GM18499 (cell line): ENCODE data around the gene SMC1A.
"Not testable (repeated sequence)": the region's sequence is repeated elsewhere in the genome, so short reads cannot be mapped to it uniquely, and the experiment has no call there.

ENCODE experiments used
- ATAC-seq: cut with Tn5 transposase; IDR thresholded peaks from one replicate; pipeline ENCODE4 v1.9.1; 2021; ENCODE audit warnings: moderate number of reproducible peaks; ENCODE audit not compliant: insufficient read depth, unreplicated experiment

Gene SMC1A

DNA sequence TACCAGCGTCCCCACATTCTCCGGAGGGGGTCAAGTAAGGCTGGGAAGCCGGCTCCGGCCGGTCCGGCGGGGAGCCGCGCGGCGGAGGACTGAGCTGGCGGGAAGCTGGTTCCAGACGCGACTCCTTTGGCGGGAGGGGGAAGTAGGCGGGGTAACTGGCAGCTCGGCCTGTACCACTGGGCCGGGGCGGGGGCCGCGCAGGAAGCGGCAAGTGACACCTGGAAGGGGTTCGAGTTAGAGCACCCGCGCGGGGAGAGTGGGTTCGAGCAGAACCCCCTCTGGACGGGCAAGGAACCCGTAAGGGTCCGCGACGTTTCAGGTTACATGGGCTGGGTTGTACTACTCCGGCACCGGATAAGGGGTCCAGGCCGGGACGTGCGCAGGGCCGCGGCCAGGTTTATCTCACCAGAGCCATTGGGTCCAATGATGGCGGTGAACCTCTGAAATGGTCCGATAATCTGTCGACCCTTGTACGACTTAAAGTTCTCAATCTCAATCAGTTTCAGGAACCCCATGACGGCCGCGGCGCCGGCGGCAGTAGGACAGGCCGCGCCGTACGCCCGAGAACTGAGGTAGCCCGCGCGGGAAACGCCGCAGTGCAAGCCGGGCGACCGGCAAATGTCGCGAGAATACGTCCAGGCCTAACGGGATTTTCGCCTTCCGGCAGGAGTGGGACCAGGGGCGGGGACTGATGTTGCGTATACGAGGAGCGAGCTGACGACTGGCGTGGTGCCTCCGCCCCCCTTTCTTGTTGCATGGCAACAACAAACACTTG is at the start of gene SMC1A:
Gene SMC1A, minus strand, starts transcription at position 569 of the 775 bp plus-strand sequence. Its CDS starts 54 bp downstream, at position 515.
- ATAC-seq = peak; percentile 80

DNA sequence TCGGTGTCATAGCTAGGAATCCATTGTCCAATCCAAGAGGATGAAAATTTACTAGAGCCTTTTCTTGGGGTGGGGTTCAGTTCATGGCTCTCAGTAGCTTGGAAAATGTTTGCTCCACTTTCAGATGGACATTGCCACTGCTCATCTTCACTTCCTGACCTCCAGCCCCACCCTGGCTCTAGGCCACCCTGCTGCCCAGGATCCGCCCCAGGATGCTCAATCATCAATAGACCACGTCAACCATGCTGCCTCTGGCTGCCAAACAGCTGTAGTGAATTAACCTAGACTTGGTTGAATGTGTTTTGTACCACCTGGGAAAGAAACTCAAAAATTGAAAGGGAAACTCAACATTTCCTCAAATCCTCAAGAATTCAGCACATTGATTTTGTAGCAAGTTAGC is 48.9 kb upstream of the SMC1A start:
- no peak for ATAC-seq

DNA sequence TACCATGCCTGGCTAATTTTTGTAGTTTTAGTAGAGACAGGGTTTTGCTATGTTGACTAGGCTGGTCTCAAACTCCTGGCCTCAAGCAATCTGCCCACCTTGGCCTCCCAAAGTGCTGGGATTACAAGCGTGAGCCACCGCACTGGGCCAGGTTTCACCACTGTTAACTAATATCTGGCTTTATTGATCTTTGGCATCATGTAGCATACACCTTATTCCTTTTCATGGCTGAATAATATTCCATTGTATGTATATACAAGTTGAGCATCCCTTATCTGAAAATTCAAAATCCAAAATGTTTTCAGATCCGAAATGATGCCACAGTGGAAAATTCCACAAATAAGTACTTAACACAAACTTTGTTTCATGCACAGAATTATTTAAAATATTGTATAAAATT is 46.2 kb upstream of the SMC1A start:
- not testable (repeated sequence) for ATAC-seq

DNA sequence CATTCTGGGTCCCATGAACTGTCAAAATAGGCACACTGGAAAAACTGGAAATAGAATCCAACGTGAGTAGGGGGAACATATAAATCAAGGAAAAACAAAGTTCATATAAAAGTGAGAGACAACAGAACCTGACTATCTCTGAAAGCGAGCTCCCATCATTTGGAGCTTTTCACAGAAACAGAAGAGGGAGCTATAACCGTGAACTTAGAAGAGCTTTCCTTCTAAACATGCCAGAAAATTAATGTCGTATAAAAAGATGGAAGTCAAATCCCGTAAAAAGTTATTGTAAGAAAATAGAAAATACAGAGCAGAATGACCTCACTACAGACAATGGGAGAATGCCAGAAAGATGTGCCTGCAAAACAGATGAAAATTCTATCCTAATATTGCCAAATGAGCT is 35.6 kb upstream of the SMC1A start:
- no peak for ATAC-seq

DNA sequence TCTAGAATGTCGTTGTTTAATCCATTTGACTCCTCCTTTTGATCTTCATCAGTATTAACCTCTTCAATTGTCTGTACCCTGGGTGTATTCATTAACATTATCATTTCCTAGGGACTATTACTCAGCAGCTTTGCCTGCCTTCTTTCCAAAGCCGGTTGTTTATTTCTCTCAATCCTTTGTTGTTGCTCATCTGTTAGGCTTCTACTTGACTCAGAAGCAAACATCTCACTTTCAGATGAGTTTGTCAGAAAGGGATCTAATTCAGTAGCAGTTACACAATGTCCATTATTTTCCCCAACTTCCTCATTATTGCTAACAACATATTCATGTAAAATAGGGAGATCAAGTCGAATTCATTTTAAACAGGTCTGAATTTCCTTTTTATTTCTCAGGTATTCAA is 33.8 kb upstream of the SMC1A start:
- no peak for ATAC-seq

DNA sequence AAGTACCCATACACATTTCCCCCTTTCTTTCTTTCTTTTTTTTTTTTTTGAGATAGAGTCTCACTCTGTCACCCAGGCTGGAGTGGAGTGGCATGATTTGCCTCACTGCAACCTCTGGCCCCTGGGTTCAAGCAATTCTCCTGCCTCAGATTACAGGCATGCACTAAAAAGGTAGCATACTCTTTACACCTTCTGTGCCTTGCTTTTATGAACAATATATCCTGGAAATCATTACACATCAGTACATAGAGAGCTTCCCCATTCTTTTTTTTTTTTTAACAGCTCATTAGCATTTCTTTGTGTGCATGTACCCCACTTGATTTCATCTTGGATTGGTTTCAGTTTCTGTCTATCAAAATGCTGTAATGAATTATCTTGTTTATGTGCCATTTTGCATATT is 30.4 kb upstream of the SMC1A start:
- no peak for ATAC-seq

DNA sequence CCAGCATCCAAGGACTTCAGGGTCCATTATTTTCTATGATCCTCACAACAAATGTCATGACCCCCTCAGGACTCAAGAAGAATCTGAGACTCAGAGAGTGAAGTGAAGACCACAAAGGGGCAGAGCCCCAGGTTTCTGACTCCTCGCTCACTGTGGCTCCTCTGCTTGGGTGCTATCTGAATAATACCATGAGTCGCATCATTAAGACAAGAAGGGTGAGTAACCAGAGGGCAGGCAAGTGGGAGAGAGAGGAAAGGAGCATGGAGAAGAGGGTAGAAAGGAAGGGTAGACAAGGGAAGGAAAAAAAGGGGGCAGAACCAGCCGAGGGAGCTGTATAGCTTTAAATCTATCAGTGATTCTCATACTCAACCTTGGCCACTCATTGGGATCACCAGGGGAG is 27.2 kb upstream of the SMC1A start:
- ATAC-seq = no peak

DNA sequence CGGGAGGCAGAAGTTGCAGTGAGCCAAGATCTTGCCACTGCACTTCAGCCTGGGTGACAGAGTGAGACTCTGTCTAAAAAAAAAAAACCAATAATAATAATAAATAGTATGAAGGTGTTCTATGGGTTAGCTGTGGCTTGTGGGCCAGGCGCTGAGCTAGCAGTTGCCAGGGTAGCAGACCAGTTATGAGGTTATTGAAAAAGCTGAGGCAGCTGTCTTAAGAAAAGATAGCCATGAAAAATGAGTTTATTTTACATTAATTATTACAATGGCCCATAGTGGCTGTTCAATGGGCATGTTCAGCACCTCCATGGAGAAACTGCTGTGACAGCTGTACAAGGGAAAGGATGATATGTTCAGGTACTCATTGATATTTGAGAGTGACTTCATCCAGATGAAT is 25.0 kb upstream of the SMC1A start:
- ATAC-seq = no peak

DNA sequence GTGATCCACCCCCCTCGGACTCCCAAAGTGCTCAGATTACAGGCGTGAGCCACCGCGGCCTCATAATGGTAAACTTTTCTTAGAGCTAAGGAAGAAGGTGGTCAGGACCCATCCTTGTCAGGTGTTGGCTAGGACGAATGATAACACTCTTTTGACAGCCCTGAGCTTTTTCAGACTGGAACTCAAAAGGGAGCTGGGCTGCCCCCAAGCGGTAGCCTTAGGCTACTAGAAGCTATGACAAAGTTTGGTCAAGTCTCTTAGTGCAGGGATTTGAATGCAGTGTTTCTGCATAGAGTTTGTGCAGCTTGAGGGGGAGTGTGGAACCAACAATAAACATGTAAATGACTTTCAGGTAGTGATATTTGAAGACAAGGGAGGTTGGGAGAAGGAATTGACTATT is 23.5 kb upstream of the SMC1A start:
- ATAC-seq = no peak

DNA sequence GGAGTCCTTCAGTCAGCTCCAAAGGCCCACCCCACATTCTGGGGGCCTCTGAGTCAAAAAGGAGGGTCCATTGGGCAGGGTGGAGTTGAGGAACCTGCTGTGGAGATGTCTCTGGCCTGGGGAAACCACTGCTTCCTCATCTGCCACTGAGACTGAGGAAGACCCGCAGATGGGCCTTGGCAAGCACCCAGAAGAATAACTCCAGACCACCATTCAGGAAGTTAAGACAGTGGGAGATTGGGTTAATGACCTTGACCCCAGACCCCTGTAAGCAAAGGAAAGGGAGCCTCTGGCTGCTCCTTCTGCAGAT is 19.8 kb upstream of the SMC1A start:
- ATAC-seq = no peak

DNA sequence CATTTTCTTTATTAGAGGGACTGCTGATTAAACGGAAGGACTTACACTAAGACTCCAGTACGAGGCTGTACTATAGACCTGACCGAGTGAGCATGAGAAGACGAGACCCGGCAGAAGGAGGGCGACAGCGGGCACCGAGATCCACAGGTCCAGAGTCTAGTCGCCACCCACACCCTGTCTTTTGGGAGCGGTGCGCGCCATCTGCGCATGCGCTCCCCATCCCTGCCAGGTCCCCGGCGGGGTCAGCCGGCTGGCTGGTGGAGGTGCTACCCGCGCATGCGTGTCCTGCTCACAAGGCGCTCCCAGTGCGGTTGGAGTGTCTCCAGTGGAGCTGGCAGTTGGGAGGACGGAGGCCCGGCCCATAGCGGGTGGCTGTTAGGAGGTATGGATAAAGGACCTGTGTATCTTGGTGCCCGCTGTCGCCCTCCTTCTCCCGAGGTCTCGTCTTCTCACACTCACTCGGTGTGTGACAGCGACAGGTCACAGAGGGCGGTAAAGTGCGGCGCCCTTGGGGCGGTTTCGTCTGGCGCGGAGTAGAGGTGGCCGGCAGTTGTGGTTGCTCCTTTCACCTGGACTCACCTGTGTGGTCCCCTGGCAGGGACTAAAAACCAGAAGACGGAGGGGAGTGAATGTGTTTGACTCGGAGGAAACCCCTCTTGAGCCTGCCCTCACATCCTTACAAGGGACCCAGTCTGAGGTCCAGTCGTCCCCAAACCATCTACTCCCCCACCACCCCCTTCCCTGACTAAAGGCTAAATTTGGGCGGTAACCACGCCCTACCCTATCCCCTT is 19.3 kb upstream of the SMC1A start:
- ATAC-seq = no peak

DNA sequence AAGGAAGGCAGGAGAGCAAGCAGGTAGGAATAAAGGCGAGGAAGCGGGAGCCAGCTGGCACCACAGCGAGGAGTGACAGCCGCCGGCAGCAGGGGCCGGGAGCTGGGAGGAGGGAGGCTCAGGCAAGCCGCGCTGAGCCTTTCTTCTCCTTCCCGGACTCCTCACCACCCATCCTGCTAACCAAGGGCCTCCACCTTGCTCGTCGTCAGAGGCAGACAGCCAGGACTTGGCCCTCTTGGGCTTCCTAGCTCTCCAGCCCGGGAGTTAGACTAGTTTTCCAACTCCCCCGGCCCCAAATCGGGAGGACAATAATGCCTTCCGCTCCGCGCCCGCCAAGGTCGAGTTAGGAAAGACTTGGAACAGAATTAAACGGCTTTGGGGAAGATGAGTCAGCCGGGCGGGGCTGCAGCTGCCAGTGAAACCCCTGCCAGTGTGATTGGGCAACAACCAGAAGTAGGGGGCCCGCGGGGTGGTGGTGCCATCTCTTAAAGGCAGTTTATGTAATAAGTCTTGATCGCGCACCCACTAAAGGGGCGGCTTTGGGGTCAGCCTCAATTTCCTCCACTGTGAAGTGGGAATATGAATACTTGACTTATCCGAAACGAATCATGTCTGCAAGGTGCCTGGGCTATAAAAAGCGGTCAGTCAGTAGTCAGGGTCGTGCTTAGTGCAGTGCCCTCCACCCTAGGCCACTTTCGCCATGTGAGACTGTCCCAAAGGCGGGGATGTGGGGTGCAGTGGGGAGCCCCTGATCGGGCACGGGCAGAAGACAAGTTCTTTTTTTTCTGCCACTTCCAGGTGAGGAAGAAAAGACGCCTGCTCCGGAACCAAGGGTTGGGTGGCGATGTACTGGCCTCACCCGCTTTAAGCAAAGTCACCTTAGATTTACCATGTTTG is 18.4 kb upstream of the SMC1A start:
- ATAC-seq = no peak

DNA sequence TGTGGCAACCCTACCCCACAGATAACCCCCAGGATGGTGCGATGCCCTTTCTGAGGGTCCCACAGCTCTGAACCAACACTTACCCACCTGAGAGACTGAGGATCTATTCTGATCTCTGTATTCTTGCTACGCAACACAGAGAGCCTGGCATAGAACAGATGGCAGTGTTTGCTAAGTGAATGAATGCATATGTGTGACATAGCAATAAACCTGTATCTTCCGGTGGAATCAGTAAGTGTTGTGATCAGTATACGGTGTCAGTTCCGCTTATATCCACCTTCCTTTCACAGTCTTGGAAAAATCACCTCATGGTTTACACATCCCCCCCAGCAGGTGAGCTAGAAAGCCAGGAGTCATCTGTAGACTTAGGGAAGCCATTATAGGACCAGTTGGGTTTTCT is 17.6 kb upstream of the SMC1A start:
- no peak for ATAC-seq

DNA sequence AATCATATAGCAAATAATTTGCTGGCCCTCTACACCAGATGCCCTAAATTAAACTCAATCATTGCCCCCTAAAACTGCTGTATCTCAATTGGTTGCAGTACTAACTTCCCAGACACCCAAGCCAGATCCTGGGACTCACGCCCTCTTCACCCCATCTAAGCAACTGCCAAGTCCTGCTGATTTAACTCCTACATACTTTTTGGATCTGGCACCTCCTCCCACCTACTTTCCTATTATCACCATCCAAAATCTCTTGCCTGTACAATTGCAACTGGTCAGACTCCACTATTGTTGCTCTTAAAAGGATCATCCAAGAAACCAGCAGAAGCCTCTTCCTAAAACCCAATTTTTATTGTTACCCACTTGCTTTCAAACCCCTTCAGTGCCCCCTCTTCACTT is 16.4 kb upstream of the SMC1A start:
- no peak for ATAC-seq

DNA sequence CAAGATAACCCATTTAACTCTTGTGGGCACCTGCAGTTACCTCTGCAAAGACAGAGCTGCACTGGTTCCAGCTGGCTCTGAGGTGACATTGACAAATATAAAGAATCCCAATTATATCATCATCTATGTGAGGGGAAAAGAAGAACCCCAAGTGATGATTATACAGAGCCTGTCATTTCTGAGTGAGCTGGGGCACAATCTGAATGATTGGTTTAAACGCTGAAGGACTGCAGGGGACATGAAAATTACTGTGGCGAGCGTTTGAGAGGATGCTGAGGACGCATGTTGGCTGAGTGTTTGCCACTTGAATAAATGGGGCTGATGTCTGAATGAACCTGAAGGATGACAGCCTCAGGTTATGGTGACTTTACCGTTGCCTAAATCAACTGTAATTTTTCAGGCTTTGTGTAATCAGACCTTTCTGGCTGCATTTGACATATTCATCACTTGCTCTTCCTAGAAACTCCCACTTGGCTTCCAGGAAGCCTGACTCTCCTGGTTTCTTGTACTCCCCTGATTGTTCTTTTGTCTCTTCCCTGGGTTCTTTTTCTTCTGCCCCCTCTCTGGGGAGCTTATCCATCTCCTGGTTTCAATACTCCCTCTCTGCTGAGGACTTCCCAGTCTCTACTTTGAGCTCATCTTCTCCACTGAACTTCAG is 15.8 kb upstream of the SMC1A start:
- no peak for ATAC-seq

DNA sequence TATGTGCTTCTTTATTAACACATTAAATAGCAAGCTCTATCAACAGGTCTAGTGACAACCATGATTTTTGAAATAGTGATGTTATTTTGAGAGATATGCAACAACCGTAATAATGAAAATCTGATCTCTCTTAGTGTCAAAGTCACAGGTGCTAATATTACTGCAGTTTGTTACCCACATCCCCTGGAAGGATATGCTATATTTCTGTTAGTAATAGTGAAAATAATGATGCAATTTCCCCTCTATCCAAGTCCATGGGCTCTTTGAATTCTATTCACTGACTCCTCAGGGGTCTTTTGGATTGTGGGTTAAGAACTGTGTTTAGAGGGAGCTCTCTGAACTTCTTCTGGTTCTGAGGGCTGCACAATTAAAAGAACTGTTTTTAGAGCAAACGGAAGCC is 14.8 kb upstream of the SMC1A start:
- no peak for ATAC-seq

DNA sequence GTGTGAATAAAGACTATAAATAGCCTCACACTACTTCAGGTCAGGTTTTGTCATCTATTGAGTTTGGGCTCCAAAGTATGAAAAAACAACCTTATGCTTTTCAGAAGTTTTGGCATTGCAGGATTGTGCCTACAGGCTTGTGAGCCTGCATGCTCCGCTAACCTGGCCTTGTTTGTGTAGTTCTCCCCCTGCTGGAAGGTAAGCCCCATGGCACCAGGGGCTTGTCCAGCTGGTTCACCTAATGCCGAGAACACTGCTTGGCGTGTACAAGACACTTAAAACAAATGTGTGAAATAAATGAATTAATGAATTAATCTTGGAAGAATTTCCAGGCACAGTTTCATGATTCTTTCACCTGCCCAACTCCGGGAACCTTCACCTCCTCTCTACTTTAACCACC is 13.5 kb upstream of the SMC1A start:
- peak; percentile 80 for ATAC-seq

DNA sequence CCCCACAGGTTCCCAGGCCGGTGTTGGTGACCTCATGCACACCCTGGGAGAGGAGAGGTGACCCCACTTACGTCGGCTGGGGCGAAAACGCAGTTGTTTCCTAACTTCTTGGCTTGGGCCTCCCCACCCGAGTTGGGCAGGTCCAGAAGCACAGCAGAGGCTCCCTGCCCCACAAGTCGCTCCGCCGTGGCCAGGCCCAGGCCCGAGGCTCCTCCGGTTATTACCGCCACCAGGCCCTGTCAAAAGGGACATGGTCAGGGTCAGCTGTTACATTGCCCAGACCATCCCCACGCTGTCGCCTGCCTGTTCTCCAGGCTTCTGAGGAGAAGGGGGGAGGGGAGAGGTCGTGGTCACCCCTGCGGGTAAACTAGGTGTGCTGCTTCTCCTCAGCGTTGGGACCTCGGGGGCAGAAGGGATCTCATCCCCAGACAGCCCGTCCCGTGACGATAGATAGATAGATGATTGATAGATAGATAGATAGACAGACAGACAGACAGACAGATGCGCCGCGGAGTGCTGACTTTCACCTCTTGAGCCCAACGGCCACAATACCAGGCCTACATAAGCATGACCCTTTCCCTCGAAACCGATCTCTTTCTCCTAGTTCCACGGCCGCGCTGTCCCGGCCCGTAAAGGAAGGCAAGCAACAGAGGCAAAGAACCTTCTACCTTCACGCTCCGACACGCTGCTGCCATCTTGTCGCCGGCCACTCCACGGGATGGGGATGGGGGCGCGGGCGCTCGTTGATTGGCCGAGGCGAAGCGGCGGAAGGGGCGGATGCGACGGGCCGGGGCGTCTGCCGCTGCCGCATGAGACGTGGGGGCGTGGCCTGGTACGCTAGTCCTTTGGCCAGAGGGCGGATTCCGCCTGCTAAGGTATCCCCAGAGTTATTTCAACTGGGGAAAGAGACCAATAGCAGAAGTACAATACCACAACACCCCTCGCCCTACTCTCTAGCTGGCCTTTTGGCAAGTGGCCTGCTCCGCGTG is 11.5 kb upstream of the SMC1A start, which contains the start of gene HSD17B10:
Gene HSD17B10, minus strand, starts transcription at position 720 of the 989 bp plus-strand sequence. Its CDS starts 25 bp downstream, at position 695.
- no peak for ATAC-seq

DNA sequence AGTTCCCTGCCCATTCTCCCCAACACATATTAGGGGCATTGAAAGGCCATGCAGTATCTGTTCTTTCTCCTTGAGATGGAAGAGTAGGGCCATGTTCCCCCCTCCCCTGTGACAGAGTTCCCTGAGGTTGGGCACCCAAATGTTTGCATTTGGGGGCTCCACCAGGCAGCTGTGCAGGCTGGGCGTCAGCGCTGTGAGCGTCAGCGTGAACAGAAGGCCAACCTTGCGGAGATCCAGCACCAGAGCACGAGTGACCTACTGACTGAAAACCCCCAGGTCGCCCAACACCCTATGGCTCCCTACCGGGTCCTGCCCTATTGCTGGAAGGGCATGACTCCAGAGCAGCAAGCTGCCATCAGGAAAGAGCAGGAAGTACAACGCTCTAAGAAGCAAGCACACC is 7.8 kb upstream of the SMC1A start:
- ATAC-seq = no peak
